Gastrocnemius medialis (tissue), 4 donors: ENCODE results near the gene ASTN2.

Experiments
- POLR2A ChIP-seq, 2 donors: fragments of 450-650 bp; IDR thresholded peaks; one replicate each; pipeline ENCODE4 v1.6.1; 2017; ENCODE audit warnings: antibody characterized with exemption in 2 of 2, mild to moderate bottlenecking in 2 of 2, moderate library complexity in 2 of 2
- TF ChIP-seq, protein P1 (sequence below), 5 experiments: fragments of 450-650 bp in 3 of 5; fragments of 200-600 bp in 2 of 5; sonication (generic) in 2 of 5; IDR thresholded peaks in 4 of 5; conservative IDR thresholded peaks in 1 of 5; 1 replicate in 4 of 5; 2 replicates in 1 of 5; pipeline ENCODE4 v1.5.1; 2016 to 2019; ENCODE audit warnings: antibody characterized with exemption in 5 of 5, mild to moderate bottlenecking in 3 of 5, moderate library complexity in 3 of 5

DNA sequence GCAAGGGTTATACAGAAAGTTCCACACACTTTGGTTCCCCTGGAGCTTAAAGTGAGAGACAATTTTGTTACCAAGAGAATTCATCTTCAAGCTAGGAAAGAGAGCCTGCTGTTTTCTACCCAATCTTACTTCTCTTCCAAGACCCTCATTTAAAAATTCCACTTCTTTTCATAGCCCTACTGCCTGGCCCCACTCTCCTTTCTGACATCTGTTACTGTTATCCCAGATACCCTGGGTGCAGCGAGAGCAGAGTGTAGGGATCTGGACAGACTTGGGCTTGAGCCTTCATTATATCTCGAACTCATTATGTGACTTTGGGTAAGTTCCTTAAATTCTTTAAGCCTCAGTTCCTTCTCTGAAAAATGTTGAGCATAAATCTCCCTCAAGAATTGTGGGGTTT is 263.1 kb downstream of the ASTN2 start:
- TF ChIP-seq, protein P1, sequence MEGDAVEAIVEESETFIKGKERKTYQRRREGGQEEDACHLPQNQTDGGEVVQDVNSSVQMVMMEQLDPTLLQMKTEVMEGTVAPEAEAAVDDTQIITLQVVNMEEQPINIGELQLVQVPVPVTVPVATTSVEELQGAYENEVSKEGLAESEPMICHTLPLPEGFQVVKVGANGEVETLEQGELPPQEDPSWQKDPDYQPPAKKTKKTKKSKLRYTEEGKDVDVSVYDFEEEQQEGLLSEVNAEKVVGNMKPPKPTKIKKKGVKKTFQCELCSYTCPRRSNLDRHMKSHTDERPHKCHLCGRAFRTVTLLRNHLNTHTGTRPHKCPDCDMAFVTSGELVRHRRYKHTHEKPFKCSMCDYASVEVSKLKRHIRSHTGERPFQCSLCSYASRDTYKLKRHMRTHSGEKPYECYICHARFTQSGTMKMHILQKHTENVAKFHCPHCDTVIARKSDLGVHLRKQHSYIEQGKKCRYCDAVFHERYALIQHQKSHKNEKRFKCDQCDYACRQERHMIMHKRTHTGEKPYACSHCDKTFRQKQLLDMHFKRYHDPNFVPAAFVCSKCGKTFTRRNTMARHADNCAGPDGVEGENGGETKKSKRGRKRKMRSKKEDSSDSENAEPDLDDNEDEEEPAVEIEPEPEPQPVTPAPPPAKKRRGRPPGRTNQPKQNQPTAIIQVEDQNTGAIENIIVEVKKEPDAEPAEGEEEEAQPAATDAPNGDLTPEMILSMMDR (IDR thresholded peaks at IDR 0.05 in 4 of 5, conservative IDR thresholded peaks at IDR 0.05 in 1 of 5), result no peak
- no peak for TF ChIP-seq POLR2A (IDR thresholded peaks at IDR 0.05)
